Measurements from ENCODE around the gene KCNT1.

Gene KCNT1

DNA sequence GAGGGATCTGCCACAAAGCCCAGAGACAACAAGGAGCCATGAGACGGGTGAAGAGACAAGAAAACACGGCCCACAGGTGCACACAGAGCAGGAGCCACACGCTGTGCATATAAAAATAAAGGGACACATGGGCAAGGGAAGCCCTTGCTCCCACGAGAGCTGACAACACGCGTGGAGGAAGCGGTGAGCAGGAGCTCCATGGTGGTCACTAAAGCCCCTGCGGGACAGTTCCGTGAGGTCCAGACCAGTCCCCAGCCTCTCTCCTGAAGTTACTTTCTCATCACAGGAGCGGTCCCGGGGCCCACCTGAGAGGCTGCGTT lies 114.6 kb downstream of the KCNT1 start:
- no peak for DNase-seq (ENCODE audit: low read depth in 2 of 2, low spot score in 1 of 2)

DNA sequence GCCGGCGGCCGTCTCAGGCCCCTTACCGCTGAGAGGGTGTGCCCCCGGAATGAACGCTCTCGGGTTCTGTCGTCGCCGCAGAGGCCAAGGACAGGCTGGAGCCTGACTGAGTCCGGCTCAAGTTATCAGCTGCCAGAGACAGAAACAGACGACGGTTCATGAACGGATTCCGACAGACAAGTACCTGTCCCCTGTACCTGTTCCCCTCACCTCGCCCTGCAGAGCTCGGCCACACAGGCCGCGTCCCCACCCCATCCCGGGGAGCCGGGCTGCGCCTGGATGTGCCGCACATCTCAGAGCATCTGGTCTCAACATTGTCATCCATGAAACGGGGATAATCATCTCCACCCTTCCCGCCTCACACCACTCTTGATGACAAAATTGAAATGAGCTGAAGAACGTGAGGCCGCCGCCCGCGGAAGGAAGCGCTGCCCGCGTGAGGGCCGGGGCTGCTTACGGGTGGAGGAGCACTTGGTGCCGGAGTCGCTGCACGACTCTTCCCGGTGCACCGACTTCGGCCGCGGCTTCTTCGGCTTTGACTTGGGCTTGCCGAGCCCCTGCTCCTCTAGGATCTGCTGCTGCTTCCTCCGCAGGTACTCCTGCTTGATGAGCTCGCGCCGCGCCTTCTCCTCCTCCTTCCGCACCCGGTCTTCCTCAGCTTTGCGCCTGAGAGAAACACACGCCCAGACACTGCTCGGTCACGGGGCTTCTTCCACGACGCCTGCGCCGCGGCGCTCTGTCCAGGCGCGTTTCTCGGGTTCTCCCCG lies 116.1 kb downstream of the KCNT1 start:
- no peak for DNase-seq (ENCODE audit: low read depth in 2 of 2, low spot score in 1 of 2)

DNA sequence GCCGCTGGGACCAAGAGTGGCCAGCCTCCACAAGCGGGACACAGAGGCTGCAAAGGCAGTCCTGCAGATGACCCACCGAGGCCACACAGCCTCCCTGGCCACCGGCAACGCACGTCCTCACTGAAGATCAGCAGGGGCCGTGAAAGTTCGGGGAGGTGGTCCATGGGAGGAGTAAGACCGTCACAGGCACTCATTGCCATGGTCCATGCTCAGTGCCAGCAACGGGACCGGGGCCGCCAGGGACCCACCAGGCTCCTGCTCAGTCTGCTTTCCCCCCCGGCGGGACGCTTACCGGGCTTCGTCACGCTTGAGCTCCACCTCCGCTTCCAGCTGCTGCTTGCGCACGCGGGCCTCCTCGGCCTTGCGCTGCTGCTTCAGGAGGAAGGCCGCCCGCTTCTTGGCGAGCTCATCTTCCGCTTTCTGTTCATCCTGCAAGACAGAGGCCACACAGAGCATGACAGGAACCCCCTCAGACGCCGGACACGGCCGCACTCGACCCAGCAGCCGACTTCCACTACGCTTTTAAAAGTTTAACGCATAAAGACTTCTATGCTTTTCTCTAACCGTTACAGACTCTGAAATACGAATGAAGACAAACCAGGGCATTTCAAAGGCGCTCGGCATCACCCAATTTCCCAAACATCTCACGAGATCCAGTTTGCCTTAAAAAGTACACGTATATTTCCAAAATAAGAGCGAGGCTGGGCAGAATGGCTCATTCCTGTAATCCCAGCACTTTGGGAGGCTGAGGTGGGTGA lies 116.9 kb downstream of the KCNT1 start:
- no peak for DNase-seq (ENCODE audit: low read depth in 2 of 2, low spot score in 1 of 2)

DNA sequence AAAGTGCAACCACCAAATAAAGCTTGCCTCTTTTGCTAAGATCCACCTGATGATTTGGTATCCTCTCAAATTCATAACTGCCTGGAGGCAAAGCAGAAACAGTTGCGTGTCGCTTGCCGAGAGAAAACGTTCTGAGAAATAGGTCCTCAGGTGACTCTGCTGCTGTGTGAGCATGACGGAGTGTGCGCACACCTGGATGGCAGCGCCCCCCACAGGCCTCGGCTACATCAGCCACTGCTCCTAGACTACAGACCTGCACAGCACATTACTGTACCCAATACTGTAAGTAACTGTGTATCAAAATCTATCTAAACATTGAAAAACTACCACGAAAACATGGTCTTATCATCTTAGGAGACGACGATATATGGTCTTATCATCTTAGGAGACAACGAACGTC lies 117.9 kb downstream of the KCNT1 start:
- no peak for DNase-seq (ENCODE audit: low read depth in 2 of 2, low spot score in 1 of 2)

DNA sequence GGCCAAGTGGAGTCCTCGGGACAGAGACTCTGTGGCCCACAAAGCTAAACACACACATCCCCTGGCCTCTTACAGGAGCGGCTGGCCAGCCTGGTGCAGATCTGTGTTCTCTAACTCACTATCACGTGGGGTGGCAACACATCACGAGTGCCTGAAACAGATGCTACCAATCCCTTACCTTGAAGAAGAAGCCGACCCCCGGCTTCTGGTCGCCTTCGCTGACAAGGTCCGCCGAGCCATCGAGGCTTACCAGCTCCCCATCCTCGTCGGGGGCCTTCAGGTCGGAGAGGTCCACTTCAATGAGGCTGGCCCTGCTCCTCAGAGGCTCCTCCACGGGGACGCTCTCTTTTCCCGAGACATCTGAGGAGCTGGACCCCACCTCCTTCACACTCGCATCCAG lies 118.7 kb downstream of the KCNT1 start:
- DNase-seq (ENCODE audit: low read depth in 2 of 2, low spot score in 1 of 2): no peak

DNA sequence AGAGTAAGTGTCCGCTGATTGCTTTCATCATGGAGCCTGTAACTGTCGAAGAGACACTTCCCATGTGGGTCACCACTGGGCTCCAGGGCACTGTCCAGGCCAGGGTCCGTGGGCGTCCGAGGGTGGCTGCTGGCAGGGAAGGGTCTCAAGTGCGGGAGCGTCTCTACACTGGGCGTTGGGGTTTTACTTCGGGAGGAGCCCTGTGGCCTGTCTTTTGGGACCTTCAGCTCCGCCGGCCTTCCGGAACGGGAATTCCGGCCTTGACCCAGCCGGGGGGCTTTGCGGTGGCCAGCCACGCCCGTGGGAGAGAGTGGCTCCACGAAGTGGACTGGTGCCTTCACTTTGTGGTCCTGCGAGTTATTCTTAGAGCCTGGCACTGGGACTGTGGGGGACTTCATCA lies 119.1 kb downstream of the KCNT1 start:
- DNase-seq (ENCODE audit: low read depth in 2 of 2, low spot score in 1 of 2): no peak

DNA sequence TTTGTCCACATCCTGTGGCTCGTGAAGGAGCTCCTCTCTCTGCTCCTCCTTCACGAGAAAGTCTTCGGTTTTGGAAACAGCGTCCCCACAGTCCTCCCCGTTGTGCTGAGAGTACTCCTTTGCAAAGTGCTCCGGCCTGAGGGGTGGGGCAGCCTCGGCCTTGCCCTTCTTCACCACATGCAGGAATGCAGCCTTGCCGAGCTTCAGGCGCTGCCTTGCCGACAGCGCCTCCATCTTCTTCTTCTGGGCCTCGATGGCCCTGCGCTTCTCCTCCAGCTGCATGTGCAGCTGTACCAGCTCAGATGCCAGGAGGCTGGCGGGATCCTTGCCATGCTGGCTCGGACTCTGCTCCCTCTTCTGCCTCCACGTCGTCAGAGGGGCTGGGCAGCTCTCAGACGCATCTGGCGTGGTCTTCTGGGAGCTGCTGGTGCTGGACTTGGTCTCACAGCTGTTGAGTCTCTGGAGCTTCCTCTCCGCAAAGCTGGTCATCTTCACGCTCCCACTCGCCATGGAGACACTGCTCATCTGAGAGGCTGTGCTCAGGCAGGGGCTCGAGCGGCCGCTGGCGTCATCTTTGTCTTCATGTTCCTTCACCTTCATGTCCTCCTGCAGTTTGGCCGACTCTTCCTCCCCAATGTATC lies 119.9 kb downstream of the KCNT1 start:
- no peak for DNase-seq (ENCODE audit: low read depth in 2 of 2, low spot score in 1 of 2)

DNA sequence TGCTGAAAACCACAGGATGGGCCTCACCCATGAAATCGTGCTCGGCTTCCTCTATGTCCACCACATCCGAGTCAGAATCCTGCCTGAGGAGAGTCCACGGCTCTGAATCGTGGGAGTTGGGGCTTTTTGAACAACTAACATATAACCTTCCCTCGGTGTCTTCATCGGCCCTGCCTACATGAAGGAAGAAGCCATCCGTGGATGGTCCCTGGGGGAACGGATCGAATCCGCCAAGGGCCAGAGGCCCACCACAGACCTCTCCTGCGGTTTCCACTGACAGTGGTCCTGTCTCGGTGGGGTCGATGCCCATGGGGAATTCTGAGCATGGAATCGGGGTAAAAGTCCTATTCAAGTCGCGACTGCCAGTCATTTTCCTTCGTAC lies 120.4 kb downstream of the KCNT1 start:
- DNase-seq (ENCODE audit: low read depth in 2 of 2, low spot score in 1 of 2): no peak

DNA sequence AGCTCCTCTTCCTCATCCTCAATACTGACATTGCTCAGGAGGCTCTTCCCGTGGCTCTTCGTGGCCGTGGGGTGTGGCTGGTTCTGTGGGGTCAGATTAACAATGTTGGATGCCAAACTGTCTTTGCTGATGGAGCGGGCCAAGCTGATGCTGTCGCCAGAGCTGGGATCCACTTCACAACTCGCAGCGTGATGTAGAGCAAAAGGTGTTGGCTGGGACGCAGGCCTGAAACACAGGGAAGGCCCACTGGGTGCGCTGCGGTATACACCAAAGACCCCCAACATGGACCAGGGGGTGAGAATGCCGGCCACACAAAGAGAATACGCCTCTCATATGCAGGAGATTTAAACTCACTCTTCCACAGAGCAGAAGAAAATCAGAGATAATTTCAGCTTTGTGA lies 121.1 kb downstream of the KCNT1 start:
- DNase-seq (ENCODE audit: low read depth in 2 of 2, low spot score in 1 of 2): no peak

DNA sequence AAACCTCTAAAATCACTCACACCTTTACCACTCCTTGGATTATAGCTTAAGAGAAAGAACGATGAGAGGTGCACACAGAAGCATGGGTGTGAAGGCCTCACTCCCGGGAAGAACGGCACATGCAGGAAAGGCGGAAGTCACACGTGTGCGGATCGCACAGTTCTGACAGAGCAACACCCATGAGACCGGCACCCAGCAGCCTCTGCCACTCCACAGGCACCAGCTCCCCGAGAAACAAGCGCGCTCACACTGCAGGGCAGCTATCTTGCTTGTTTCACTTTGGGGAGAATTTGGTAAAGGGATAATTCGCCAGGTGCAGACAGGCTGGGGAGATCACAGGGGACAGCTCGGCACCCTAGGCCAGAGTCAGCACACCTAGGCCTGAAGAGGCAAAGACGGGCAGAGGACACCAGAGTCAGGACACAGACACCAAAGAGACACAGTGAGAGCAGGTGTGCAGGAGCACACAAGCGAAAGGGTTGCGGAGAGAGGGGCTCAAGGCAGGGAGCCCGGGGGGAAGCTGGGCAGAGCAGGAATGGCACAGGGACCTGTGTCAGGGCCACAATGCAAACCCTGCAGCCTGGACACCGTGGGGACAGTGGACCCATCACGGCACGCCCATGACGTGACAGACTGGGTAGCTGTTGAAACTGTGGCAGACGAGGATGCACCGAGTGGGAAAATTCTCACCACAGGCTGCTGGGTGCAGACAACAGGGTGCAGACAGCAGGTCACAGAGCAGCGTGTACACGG lies 123.6 kb downstream of the KCNT1 start:
- no peak for DNase-seq (ENCODE audit: low read depth in 2 of 2, low spot score in 1 of 2)

DNA sequence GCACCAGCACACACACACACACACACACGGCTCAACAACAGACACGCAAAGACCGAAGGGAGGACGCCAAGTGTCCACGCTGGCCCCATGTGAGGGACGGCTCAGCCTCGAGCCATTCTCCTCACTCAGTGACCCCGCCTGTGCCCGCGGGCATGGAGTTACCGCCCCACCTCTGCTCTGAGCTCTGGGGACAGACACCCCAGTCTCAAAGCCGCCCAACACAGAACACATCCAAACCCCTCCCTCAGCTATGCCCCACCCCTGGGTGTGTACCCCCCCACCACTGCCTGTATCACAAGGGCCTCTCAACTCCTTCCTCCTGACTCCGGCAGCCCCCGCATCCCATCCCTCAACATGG lies 124.2 kb downstream of the KCNT1 start:
- no peak for DNase-seq (ENCODE audit: low read depth in 2 of 2, low spot score in 1 of 2)

DNA sequence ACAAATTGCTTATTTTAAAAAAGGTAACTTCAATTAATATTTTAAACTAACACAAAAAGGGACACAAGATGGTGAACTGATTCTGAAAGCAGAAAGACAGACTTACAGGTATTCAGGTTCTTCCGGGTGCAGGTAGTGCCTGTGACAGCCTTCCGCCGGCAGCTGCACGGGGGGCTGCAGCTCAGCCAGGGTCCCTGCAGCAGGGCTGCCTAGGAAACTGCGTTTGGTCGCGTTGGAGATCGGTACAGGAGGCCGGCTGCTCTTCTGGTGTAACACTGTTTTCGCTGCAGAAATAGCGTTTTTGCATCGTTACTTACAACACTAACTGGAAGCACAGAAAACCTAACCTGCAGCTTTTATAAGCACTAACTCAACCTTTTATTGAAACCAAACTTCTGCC lies 125.3 kb downstream of the KCNT1 start:
- DNase-seq (ENCODE audit: low read depth in 2 of 2, low spot score in 1 of 2): no peak

DNA sequence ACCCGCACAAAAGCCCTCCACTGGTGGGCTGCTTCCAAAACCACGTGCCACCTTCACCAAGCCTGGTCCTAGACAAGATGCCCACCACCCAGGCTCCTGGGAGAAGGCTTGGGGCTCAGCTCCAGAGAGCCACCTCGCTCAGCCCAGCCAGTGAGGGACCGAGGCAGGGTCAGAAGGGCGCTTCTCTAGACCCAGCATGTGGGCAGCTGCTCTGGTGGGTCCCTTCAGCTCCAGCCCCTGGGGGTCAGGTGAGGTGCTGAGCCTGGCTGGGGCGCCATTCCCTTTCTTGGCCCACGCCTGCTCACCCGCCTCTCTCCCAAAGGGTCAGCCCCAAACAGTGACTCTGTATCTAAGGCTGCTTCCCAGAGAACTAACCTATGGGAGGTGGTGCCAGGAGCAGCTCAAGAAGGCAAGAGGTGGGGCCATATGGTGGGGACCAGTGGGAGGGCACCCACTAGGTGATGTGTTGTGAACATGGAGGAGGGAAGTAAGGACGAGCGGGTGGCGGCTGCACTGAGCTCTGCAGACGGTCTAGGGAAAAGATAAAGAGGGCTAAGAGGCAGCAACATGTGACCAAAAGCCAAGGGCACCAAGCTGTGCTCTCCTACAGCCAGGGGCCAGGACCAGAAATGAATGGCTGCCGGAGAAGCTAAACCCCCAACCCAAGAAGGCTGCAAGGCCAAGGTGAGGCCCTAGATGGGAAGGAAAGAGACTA lies 126.0 kb downstream of the KCNT1 start:
- no peak for DNase-seq (ENCODE audit: low read depth in 2 of 2, low spot score in 1 of 2)

DNA sequence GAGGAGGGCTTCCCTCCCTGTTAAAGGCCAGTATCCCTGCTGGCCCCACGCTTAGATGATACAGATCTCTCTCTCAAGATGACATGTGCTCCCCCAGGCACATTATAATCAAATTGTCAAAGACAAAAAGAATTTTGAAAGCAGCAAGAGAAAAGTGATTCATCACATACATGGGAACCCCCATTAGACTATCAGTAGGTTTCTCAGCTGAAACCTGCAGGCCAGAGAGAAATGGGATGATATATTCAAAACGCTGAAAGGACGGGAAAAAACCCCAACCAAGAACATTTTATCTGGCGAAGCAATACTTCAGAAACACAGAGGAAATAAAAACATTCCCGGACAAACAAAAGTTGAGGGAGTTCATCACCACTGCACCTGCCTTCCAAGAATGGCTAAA lies 126.7 kb downstream of the KCNT1 start:
- DNase-seq (ENCODE audit: low read depth in 2 of 2, low spot score in 1 of 2): no peak

DNA sequence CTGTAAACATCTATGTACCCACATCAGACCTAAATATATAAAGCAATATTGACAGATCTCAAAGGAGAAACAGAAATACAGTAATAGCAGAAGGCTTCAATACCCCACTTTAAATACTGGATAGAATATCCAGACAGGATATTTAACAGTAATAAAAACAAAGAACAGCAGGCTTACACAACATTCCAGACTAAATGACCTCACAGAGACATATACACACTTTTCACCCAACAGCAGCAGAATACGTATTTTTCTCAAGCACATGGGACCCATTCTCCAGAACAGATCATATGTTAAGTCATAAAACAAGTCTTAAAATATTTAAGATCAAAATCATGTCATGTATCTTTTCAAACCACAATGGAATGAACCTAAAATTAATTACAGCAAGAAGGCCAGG lies 128.5 kb downstream of the KCNT1 start:
- no peak for DNase-seq (ENCODE audit: low read depth in 2 of 2, low spot score in 1 of 2)

DNA sequence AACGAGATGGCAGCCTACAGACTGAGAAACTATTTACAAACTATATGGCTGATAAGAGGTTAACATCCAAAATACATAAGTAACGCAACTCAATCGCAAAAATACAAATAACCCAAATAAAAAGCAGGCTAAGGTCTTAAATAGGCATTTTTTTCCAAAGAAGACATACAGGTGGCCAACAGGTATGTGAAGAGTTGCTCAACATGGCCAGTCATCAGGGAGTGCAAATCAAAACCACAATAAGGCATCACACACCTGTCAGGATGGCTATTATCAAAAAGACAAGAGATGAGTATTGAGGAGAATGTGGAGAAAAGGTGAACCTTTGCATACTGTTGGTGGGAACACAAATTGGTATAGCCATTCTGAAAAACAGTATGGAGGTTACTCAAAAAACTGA lies 131.9 kb downstream of the KCNT1 start:
- DNase-seq (ENCODE audit: low read depth in 2 of 2, low spot score in 1 of 2): no peak

DNA sequence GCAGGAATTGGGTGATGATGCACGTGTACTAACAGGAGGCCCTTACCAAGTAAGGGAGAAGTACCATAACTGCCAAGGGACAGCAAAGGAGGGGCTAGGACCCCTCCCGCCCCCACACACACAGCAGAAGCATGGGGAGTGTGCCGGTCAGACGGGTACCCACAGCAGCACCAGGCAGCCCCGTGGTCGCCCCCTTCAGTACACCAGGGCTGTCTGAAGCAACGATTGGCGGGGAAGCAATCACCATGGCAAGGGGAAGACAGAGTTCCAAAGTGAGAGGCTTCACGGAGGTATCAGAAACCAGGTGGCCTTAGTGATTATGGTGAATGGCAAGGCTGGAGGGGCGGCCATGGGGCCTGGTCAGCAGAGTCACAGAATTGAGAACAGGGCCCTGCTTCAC lies 133.1 kb downstream of the KCNT1 start:
- no peak for DNase-seq (ENCODE audit: low read depth in 2 of 2, low spot score in 1 of 2)

DNA sequence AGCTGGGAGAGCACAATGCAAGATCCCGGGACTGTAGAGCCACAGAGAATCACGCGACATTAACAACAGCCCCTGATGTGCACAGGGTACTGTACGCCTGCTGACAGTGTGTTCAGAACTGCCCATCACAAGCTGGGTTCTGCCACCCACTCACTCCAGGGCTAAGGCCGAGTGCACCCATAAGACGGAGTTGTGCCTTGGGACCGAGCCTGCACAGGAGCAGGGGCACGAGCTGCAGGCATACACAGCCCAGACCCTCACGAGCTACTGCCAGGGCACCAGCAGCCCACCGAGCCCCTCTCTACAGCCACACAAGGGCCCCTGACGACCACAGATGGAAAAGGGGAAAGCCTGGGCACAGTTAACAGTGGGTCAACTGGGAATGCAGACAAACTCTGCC lies 137.5 kb downstream of the KCNT1 start:
- DNase-seq (ENCODE audit: low read depth in 2 of 2, low spot score in 1 of 2): no peak

DNA sequence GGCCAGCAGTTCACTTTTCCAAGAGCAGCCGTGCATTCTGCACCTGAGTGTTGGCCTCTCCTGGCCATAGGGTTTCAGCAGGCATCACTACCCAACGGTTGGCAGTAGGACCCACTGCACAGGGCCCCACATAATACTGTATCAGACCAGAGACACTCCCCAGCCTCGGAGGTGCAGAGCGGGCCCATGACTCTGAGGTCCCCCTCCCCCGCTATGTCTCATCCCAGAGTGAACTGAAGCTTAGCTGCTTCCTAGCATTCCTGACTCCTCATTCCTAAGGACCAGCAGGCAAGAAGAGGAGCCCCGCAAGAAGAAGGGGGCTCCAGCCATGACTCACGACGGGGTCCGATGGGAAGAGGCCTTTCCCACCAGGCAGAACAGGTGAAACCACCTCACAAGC lies 138.1 kb downstream of the KCNT1 start:
- DNase-seq (ENCODE audit: low read depth in 2 of 2, low spot score in 1 of 2): no peak

DNA sequence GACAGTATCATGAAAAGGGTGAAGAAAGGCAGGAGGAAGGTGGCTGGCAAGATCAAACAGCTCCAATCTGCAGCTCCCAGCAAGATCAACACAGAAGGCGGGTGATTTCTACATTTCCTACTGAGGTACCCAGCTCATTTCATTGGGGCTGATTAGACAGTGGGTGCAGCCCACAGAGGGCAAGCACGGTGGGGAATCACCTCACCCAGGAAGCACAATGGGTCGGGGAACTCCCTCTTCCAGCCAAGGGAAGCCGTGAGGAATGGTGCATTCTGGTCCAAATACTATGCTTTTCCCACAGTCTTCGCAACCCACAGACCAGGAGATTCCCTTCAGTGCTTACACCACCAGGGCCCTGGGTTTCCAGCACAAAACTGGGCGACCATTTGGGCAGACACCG lies 138.6 kb downstream of the KCNT1 start:
- no peak for DNase-seq (ENCODE audit: low read depth in 2 of 2, low spot score in 1 of 2)
